GM19035 (cell line): ENCODE data around the gene FSTL4.

ENCODE experiments used
- ATAC-seq: cut with Tn5 transposase; IDR thresholded peaks from one replicate; pipeline ENCODE4 v1.9.1; 2021; ENCODE audit not compliant: unreplicated experiment

FSTL4 gene

DNA sequence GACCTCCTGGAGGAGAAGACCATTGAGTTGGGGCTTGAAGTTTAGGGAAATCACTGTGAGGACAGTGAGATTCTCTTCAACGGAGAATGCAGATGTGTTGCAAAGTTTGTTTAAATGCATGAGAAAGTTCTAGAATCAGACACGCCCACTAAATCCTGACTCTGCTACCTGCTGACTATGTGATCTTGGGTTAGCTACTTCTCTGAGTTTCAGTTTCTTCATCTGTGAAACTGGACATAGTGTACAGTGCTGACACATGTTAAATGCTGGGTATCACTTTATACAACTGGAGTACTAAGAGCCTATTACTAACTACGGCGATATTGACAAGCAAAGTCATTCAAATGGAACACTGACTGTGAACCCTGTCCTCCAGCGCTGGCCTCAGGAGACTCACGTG, 305.1 kb downstream of the FSTL4 start:
- ATAC-seq, result no peak

DNA sequence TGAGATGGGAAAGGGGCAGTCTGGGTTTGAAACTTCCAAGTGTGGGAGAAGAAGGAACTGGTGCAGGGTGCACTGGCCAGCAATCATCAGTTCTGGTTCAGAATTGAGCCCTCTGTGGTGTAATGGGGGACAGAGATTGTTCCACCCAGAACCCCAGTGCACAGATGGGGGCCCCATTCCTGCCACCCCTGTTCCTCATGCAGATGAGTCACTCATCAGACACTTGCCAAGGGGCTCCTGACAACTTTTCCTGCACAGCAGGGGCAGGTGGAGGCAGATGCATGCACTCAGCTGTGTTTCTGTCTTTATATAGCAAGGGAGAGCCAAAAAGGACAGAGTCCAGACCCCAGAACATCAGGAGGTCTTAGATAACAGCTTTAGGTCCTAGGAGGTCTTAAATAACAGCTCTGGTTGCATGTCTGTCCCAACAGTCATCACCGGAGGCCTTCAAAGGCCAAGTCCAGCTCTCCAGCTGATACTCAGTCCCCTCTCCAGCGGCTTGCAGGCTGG, 307.6 kb downstream of the FSTL4 start:
- no peak for ATAC-seq

DNA sequence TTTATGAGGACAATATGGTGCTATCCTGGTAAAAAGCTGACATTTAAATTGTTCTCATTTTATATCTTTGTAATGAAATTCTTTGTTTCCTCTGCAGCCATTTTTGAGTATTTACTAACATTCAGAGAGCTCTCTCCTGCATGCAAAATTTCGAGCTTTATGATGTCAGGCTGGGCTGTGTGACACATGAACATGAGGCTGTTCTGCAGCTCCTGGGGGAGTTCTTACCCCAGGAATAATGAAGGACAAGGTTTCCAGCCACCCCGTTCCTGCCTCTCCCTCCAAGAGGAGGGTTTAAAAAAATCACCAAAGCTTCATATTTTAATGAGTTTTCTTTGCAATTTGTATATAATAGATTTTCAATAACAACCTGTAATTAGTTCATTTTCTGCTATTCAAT, 308.2 kb downstream of the FSTL4 start:
- no peak for ATAC-seq

DNA sequence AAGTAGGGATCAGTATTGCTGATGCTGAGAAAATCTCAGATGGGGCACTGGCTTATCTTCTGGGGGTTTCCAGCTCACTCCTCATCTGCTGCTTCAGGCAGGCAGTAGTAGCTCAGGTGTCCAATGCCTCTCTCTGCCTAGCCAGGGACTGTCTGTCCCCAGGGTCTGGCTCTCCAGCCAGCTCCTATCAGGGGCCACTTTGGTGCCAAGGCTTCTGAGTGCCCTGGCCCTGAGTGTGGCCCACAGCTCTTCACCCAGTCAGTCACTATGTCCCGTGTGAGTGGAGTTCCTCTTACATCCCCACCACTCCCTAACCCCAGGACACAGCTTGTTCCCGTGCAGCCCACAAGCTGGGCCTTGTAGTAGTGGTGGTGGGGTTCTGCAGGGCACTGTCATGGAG, 309.0 kb downstream of the FSTL4 start:
- no peak for ATAC-seq

DNA sequence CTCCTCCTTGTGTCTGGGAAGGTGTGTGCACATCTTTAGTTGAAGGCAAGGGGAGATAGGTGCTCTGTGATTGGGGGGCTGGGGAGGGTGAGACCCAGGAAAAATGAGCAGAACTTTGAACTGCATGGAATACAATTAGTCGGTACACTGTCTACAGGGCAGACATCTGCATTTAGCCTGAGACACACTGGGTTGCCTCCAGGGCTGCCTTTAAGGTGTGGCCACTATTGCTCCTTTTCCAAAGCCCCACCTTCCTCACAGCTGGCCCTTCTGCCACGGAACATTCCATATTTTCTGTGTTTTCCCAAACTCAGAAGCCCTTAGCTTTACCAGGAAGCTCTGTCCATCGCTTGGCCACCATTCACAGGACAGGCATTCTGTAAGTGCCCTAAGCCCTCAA, 312.6 kb downstream of the FSTL4 start:
- no peak for ATAC-seq

DNA sequence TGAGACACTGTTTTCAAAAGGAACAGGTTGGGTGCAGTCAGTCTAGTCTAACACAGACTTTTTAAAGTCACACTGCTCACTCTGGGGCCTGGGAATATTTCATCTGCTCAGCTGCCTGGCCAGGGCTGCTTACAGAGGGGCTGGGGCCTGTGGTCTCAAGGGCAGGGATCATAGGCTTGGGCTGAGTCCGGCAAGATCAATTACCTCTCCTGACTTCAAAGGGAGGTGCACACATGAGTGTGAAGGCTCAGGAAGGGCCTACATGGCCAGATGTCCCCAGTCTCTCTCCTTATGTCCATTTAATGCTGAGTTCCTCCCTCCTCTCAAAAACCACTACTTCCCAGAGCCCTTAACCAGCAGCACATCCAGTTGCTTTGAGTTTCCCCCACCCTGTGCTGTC, 313.3 kb downstream of the FSTL4 start:
- ATAC-seq, result no peak

DNA sequence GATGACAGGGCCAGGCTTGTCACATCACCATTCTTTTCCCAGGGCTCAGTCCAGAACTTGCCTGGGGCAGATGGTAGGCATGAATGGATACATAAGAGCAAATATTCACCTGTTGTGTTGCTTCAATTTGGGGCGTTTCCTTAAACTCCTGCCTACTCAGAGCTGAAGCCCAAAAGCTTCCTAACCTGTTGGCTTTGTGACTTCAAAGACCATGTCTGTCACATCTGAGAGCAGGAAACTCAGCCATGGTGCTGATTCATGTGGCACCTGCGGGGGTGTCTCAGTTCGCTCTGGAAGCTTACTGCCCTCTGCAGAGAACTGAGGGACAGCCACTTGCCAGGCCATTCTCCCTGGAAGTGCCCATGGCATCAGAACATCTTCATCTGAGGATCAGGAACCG, 313.9 kb downstream of the FSTL4 start:
- no peak for ATAC-seq

DNA sequence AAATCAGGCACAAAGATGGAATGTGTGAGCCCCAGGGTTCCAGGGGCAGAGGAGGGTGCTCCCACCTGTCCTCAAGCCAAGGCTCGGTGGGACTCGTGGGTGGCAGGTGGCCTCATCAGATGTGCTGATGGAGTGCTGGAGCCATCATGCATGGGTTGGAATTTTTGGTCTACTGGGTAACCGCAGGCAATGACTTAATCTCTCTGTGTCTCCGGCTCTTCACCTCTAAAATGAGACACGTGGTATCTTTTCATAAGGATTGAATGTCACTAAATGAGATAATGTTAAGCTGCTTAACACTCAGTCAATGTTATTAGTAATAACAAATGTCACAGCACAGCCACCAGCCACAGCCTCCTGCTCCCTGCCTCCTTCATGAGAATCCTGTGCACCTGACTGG, 315.0 kb downstream of the FSTL4 start:
- no peak for ATAC-seq

DNA sequence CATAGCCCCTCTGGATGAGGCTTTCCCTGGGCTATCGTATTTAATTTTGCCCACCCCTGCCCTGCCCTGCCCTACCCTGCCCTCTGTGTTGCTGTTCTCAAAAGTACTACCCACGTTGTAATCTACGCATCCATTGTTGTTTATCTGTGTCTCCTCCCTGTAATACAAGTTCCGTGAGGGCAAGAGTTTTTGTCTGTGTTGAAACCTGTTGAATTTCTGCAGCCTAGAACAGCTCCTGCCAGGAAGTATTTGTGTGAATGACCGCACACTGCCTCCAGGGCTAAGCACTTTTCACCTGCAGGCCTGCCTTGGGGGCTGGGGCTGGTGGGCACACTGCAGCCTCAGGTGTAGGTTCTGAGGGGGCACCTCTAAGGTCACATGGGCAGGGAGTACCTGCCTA, 315.7 kb downstream of the FSTL4 start:
- no peak for ATAC-seq

DNA sequence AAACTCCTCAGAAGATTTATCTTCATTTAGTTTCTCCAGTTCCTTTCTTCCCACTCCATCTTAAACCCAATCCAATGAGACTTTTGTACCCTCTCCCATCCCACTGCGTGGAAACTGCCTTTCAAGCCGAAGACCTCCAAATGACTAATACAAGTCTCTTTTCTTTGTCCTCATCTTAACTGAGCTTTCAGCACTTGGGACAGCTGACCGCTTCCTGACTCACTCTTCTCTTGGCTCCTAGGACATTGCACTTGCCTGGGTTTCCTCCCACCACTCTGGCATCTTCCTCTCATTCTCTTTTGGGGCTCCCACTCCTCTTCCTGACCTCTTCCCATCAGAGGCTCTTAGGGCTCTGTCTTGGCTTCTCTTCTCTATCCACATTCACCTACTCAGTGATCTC, 316.8 kb downstream of the FSTL4 start:
- ATAC-seq, result no peak

DNA sequence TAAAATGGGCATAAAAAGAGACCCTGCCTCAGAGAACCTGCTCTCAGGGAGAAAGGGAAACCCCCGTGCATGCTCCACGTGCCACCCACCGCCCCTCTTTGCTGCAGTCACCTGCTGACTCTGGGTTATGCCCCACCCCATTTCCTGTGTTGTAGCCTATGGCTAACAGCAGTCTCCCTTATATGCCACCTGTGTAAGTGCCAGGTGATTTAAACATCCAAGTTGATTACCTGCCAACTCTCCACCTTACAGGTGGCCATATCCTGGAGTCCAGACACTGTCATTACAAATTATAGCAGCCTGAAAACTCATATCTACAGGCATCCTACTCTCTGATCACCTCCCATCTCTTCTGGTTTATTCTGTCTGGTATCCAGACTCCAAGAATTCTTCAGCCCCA, 318.0 kb downstream of the FSTL4 start:
- ATAC-seq, result no peak

DNA sequence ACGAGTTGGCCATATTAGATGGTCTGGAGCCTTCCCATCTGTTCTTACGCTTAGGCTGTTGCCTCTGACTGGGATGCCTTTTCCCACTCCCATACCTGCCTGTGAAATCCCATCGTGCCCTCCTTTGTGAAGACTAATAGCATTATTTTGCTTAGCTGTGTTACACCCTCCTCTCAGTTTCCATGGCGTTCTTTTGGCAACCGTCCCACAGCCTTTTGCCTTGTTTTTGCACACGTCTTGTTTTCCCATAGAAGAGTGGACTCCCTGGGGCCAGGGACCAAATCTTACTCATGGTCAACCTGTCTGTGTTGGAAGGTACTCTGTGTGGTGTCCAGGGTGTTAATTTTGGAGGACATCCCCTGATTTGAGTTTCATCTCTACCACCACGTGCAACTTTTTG, 318.4 kb downstream of the FSTL4 start:
- ATAC-seq, result no peak

DNA sequence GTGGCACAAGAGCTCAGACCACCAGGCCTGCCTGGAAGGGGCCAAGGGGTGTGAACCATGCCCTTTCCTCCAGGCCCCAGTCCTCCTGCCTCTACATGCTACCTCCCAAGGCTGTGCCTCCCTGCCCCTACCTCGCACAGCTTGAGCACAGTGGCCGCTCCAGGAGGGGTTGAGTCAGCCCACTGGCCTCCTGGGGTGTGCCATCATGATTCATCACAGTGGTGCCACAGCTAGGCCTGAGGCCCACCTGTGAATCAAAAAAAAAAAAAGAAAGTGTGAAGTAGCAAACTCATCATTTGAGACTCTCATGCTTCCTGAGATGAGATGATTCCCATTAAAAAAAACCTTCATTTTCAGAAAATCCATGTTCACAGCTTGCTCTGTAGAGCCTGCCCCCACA, 320.0 kb downstream of the FSTL4 start:
- no peak for ATAC-seq

DNA sequence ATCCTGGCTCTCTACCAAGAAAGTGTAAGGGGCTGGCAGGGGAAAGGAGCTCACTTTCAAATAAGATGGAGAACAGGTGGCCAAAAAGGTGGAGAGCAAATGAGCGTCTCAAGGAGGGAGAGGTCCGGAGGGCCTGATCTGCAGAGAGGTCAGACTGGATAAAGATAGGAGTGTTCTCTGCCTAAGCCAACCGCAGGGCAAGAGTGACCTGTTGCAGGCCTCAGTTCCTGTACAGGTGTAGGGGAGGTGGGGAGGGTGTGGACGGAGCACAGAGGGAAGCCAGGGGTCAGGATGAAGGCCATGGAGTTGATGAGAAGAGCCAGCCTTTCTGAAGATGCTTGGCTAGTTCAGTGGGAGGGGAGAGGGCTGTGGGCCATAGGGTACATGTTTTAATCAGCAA, 320.8 kb downstream of the FSTL4 start:
- ATAC-seq, result no peak

DNA sequence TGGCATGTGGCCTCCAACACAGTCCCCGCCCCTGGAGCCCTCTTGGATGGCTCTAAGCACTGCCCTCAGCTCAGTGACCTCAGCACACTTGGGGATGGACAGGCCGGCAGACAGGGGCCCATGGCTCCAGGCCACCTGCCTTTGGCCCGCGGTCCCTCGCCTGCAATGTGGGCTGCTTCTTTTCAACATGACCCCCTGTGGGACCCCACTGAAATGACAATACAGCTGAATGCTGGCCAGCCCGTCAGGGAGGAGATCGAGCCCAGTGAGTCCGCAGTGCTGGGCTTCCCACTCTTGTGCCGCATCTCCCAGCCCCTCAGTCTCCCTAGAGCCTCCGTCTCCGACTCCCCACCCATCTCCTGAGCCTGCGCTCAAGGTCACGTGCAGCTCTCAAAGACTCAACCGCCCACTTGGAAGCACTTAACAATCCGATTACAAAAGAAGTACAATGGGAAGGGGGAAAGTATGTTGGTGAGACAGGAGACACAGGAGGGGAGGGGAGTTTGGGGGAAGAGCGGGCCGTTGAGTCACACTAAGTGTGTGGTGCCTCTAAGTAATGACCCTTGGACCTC, 321.6 kb downstream of the FSTL4 start:
- no peak for ATAC-seq

DNA sequence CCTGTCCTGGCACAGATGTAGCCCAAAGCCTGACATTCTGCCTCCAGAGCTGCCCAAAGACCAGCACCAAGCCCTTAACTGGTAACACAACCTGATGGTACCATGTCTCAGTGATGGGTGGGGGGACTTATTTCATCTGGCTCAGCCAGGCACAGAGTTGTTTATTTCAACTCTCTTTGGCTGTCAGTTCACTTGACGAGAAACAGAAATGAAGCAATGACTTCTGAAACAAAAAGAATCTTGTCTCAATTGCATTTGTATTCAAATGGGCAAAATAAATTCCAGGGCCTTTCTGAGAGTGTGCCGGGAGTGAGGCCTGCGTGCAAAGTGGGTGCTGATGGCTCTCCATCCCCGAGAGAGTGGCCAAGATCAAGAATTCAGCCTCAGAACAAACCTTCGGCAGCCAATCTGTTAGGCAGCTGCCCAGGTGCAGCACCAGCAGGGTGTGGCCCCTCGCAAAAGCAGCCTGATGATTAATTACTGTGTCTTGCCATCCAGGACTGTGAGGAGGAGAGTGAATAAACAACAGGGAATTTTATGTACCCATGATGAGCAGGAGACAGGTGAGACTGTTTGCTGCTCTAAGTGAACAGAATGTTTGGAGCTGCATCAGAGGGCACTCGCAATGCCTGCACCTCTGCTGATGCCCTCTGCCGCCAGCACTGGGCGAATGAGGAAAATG, 322.5 kb downstream of the FSTL4 start:
- ATAC-seq, result no peak

DNA sequence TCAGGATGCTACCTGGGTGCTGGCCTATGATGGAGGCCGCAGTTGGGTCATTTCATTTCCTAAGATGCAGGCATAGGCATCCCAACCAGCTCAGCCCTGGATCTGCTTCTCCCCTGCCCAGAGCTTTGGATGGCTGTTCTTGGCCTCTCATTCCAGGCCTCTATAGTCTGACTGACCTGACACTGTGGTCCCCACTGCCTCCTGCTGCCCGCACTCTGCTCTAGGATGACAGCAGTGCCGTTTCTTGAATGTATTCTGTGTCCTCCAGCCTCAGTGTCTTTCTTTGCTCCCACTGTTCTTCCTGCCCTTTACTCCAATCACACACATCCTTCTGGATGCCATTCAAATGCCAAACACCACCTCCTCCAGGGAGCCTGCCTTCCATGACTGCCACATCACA, 324.8 kb downstream of the FSTL4 start:
- ATAC-seq, result no peak

DNA sequence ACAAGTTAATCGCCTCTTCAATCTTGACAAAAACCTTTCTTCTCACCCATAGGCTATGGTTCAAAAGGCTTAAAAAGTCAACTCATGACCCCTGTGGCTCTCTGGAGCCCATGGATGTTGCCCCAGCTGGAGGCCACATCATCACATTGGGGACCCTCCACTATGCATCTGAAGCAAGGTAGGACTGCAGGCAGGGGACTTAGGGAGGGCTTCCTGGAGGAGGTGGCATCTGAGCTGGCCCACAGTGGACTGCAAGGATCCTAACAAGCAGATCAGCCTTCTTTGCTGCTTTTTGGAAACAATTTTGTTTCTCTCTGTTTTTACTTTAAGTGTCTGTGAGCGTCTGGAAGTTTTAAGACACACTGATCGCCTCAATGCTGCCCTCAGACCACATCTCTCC, 325.9 kb downstream of the FSTL4 start:
- no peak for ATAC-seq

DNA sequence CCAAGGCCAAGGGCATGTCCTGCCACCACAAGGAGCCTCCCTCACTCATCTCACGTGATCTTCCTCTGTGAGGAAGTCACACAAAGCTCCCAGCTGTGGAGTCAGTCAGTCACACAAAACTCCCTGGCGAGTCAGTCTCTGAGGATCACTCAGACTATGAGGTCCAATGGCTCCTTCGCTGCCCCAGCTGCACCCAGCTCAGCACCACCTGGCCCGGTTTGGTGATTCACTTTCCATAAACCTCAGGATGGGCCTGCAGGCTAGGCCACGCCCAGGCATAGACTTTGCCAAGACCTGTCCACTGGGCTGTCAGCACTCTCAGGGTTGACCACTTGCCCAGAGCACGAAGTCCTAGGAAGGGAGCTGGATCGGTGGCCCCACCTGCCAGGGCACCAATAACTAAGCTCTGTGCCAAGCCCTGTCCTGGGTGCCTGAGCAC, 326.7 kb downstream of the FSTL4 start:
- no peak for ATAC-seq

DNA sequence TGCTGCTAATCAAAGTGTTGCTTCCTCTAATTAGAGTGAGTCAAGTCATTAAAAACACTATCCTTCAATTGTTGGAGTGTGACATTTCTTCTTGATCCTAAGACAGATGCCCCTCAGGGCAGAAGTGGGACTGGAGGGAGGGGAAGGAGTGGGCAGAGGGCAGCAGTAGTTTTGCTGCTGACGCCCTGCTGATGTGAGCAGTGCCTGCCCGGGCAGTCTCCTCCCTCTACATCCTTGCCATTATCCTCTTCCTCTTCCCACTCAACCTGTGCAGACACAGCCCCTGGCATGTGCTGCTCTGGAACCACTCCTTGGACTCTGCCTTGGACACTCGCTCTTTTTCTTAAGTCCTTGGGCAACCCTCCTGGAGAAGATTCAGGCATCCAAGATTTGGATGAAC, 328.0 kb downstream of the FSTL4 start:
- ATAC-seq, result no peak

DNA sequence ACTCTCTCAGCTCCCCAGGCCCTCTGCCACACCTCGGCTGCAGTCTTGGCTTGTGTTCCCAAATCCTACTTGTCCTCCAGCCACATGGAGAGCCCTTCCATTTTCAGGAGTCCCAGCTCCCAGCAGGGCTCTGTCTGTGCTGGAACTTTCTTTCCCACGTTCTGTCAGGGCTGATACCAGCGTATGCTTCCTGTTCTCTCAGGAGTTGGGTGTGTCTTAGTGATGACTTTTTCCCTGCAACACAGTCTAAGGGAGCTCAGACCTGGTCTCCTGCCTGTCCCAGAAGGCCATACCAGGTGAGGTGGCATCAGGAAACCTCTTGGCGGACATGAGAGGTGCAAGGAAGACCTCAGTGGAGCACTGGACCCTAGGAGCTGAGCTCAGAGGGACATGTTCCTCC, 334.0 kb downstream of the FSTL4 start:
- ATAC-seq, result no peak

DNA sequence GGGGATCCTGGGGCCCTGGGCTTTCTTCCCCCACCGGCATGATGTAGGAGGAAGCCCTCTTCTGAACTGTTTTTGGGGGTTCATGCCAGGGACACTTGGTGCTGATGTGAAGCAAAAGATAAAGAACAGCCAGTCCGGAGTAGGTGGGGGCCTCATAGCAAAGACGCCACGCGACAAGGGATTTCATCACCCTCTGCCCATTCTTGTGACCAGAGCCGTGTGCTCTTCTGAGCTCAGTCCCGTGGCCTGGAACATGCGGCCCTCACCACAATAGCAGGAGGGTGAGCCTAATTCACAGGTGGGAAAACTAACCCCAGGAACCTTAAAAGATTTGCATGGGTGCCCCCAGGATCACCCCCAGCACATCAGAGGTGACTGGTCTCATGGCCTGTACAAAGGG, 334.6 kb downstream of the FSTL4 start:
- ATAC-seq, result no peak

DNA sequence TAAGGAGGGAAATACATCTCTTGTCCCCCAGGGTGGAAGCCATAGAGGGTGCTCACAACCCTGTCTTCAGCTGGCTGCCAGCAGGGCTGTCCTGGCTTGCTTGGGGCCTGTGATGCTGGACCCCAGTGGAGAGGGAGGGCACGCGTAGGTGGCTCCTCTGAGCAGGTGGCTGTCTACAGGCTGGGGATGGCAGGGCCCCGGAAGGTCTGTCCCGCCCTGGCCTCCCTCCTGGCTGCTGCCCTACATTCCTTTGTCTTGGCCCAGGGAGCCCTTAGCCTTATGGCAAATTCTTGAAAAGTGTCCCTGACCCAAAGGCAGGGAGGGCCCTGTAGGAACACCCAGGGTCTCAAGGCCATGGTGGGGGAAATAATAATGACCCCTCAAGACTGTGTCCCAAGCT, 336.2 kb downstream of the FSTL4 start:
- ATAC-seq, result no peak
